Smooth muscle cell (in vitro differentiated cells): ENCODE data around the gene RAB44. TPM values are rescaled to one million over a fixed set of nuclear protein-coding genes. Genes with fewer than 3 reads are reported as not detected.
A peak's percentile ranks its signal among the peaks of the same experiment; 100 is the strongest.

Experiments used
- DNase-seq: peaks from one replicate; lab custom pipeline; 2025; ENCODE audit not compliant: unreplicated experiment; lab: John Stamatoyannopoulos, UW
- H2AFZ ChIP-seq: fragments of 200-600 bp; sonication (generic); 2 replicates; pipeline ENCODE4 v1.6.0; 2016; ENCODE audit warnings: antibody characterized with exemption, low read depth, mild to moderate bottlenecking
- H3F3A ChIP-seq: fragments of 200-600 bp; sonication (generic); 2 replicates; pipeline ENCODE4 v1.6.0; 2017; ENCODE audit warnings: antibody characterized with exemption, low read depth
- H3K27ac ChIP-seq: fragments of 200-600 bp; sonication (generic); 2 replicates; pipeline ENCODE4 v1.5.1; 2016; ENCODE audit warnings: low read depth, mild to moderate bottlenecking
- H3K27me3 ChIP-seq: fragments of 200-600 bp; sonication (generic); 2 replicates; pipeline ENCODE4 v1.6.1; 2016; ENCODE audit warnings: low read depth, mild to moderate bottlenecking
- H3K36me3 ChIP-seq: fragments of 200-600 bp; sonication (generic); 2 replicates; pipeline ENCODE4 v1.5.1; 2016; ENCODE audit warnings: low read depth
- H3K4me1 ChIP-seq: fragments of 200-600 bp; sonication (generic); 2 replicates; pipeline ENCODE4 v1.5.1; 2016; ENCODE audit warnings: low read depth
- H3K4me2 ChIP-seq: fragments of 200-600 bp; sonication (generic); 2 replicates; pipeline ENCODE4 v1.6.0; 2016; ENCODE audit warnings: mild to moderate bottlenecking
- H3K4me3 ChIP-seq: fragments of 200-600 bp; sonication (generic); 2 replicates; pipeline ENCODE4 v1.5.1; 2016; ENCODE audit warnings: mild to moderate bottlenecking
- H3K79me2 ChIP-seq: fragments of 200-600 bp; sonication (generic); 2 replicates; pipeline ENCODE4 v1.6.0; 2016; ENCODE audit warnings: low read depth, mild to moderate bottlenecking
- H3K9ac ChIP-seq: fragments of 200-600 bp; sonication (generic); 2 replicates; pipeline ENCODE4 v1.6.0; 2016; ENCODE audit warnings: low read depth
- H3K9me3 ChIP-seq: fragments of 200-600 bp; sonication (generic); replicated peaks from 2 replicates; pipeline ENCODE4 v1.5.1; 2016; ENCODE audit warnings: low read depth
- H4K20me1 ChIP-seq: fragments of 200-600 bp; sonication (generic); 2 replicates; pipeline ENCODE4 v1.6.0; 2016; ENCODE audit warnings: low read depth
- WGBS: methylation state at CpG from one replicate; pipeline ENCODE4 v1.1.7; 2016; ENCODE audit warnings: low lambda C conversion rate; 5-methylcytosine and 5-hydroxymethylcytosine counted together
- polyA plus RNA-seq: library from polyadenylated mRNA; unstranded; fragments of >200 nt; fragmentation: Nextera tagmentation; extraction: Ambion mirVana; gene quantifications from 2 replicates; pipeline ENCODE4 v1.2.1, GENCODE V29; 2016
- total RNA-seq: library from RNA; depleted of rRNA; stranded (reverse); fragments of >200 nt; gene quantifications from 2 replicates; pipeline ENCODE4 v1.2.3, GENCODE V29; 2014
- TF ChIP-seq, protein P1 (sequence below): fragments of 200-600 bp; sonication (generic); IDR thresholded peaks from 2 replicates; pipeline ENCODE4 v1.5.1; 2017; ENCODE audit warnings: borderline replicate concordance, mild to moderate bottlenecking, antibody characterized with exemption; ENCODE audit not compliant: insufficient read depth, poor library complexity, severe bottlenecking

The RAB44 gene
- total and polyA plus RNA-seq, 2 experiments from 2014 or later, result 0.03 TPM; not detected in 1

DNA sequence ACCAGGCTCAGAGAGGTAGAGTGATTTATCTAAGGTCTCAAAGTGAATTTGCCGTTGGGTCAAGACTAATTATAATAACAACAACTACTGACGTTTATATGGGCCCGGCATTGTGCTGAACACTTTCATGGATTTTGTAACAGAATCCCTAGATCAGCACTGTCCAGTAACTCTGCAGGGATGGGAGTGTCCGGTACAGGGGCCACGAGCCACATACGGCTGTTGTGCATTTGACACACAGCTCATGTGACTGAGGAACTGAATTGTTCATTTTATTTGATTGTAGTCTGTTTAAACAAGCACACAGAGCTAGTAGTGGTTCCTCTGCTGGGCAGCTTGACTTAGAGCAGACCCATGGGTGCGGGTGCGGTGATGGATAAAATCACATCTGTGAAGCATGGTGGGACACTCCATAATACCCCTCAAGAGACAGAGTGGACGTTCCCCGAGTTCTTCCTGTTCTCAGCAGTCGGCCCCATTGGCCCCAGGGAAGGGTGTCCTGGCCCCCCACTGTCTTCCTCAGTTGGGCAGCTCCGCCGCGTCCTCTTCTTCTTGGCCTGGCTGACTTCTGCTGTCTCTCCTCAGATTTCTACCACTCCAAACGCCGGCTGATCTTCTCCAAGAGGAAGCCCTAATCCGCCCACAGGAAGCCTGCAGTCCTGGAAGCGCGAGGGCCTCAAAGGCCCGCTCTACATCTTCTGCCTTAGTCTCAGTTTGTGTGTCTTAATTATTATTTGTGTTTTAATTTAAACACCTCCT, 12.3 kb upstream of the RAB44 start:
- Histone ChIP-seq H3K4me2 (no peak overlapping the region), H2AFZ (no peak overlapping the region), H3K4me3 (no peak overlapping the region), H3K27me3 (no peaks in the 10 kb centered on the region), H3K9me3 (no peaks in the 10 kb centered on the region), H3K36me3 (peaks cover 33% of the 10 kb centered on the region), H4K20me1 (peaks cover 97% of the 10 kb centered on the region), H3K9ac (no peak overlapping the region), H3K4me1 (peaks cover 11% of the 10 kb centered on the region), H3K27ac (peak overlapping the region; percentile 45), H3F3A (peaks cover 73% of the 10 kb centered on the region), H3K79me2 (peaks cover 50% of the 10 kb centered on the region)
- WGBS, result 87% methylated on average over 18 of the region's 20 CpGs
- TF ChIP-seq, protein P1, sequence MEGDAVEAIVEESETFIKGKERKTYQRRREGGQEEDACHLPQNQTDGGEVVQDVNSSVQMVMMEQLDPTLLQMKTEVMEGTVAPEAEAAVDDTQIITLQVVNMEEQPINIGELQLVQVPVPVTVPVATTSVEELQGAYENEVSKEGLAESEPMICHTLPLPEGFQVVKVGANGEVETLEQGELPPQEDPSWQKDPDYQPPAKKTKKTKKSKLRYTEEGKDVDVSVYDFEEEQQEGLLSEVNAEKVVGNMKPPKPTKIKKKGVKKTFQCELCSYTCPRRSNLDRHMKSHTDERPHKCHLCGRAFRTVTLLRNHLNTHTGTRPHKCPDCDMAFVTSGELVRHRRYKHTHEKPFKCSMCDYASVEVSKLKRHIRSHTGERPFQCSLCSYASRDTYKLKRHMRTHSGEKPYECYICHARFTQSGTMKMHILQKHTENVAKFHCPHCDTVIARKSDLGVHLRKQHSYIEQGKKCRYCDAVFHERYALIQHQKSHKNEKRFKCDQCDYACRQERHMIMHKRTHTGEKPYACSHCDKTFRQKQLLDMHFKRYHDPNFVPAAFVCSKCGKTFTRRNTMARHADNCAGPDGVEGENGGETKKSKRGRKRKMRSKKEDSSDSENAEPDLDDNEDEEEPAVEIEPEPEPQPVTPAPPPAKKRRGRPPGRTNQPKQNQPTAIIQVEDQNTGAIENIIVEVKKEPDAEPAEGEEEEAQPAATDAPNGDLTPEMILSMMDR, result no peak
- no peak for DNase-seq

DNA sequence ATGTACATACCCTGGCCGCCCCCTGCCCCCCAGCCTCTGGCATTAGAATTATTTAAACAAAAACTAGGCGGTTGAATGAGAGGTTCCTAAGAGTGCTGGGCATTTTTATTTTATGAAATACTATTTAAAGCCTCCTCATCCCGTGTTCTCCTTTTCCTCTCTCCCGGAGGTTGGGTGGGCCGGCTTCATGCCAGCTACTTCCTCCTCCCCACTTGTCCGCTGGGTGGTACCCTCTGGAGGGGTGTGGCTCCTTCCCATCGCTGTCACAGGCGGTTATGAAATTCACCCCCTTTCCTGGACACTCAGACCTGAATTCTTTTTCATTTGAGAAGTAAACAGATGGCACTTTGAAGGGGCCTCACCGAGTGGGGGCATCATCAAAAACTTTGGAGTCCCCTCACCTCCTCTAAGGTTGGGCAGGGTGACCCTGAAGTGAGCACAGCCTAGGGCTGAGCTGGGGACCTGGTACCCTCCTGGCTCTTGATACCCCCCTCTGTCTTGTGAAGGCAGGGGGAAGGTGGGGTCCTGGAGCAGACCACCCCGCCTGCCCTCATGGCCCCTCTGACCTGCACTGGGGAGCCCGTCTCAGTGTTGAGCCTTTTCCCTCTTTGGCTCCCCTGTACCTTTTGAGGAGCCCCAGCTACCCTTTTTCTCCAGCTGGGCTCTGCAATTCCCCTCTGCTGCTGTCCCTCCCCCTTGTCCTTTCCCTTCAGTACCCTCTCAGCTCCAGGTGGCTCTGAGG, 11.5 kb upstream of the RAB44 start:
- H3K27ac ChIP-seq, result peak overlapping the region; percentile 45
- WGBS, result 94% methylated on average over 11 of the region's 11 CpGs
- peaks cover 6% of the 10 kb centered on the region for H3K4me1 ChIP-seq
- H2AFZ ChIP-seq, result no peak overlapping the region
- peaks cover 43% of the 10 kb centered on the region for H3K79me2 ChIP-seq
- no peak for DNase-seq
- no peak overlapping the region for H3K4me3 ChIP-seq
- peaks cover 93% of the 10 kb centered on the region for H4K20me1 ChIP-seq
- H3K36me3 ChIP-seq, result peaks cover 33% of the 10 kb centered on the region
- no peak overlapping the region for H3K9ac ChIP-seq
- no peaks in the 10 kb centered on the region for H3K27me3 ChIP-seq
- TF ChIP-seq, protein P1, result no peak
- no peaks in the 10 kb centered on the region for H3K9me3 ChIP-seq
- H3K4me2 ChIP-seq, result no peak overlapping the region
- H3F3A ChIP-seq, result peaks cover 69% of the 10 kb centered on the region

DNA sequence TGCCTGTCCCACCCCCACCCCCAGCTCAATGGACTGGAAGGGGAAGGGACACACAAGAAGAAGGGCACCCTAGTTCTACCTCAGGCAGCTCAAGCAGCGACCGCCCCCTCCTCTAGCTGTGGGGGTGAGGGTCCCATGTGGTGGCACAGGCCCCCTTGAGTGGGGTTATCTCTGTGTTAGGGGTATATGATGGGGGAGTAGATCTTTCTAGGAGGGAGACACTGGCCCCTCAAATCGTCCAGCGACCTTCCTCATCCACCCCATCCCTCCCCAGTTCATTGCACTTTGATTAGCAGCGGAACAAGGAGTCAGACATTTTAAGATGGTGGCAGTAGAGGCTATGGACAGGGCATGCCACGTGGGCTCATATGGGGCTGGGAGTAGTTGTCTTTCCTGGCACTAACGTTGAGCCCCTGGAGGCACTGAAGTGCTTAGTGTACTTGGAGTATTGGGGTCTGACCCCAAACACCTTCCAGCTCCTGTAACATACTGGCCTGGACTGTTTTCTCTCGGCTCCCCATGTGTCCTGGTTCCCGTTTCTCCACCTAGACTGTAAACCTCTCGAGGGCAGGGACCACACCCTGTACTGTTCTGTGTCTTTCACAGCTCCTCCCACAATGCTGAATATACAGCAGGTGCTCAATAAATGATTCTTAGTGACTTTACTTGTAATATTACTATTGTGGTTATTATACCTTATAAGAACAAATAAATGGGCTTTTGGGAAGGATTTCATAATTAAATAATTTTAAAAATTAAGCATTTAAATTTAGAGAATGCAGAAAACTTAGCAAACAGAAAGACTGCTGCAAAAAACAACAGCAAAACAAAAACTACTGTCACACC, 10.7 kb upstream of the RAB44 start:
- Histone ChIP-seq H3K9ac (no peak overlapping the region), H4K20me1 (peaks cover 85% of the 10 kb centered on the region), H3K9me3 (no peaks in the 10 kb centered on the region), H3K36me3 (peaks cover 33% of the 10 kb centered on the region), H3F3A (peaks cover 68% of the 10 kb centered on the region), H3K79me2 (peaks cover 35% of the 10 kb centered on the region), H3K4me2 (no peak overlapping the region), H3K27me3 (no peaks in the 10 kb centered on the region), H2AFZ (no peak overlapping the region), H3K27ac (peak overlapping the region; percentile 45), H3K4me1 (peaks cover 6% of the 10 kb centered on the region), H3K4me3 (no peak overlapping the region)
- DNase-seq, result no peak
- TF ChIP-seq, protein P1, result no peak
- WGBS, result 96% methylated on average over 10 of the region's 10 CpGs
